Spleen (tissue), 7 donors: ENCODE data around the gene MED25.

Source experiments
- CTCF ChIP-seq, 11 experiments: fragments of 200-600 bp in 7 of 11; fragments of 450-650 bp in 4 of 11; sonication (generic) in 4 of 11; IDR thresholded peaks in 8 of 11; conservative IDR thresholded peaks in 3 of 11; 1 replicate in 7 of 11; 2 replicates in 4 of 11; pipeline versions ENCODE4 v1.4.0 to v1.8.0; 2016 to 2021; ENCODE audit warnings: antibody characterized with exemption in 11 of 11, inconsistent platforms in 4 of 11, mild to moderate bottlenecking in 1 of 11
- POLR2A ChIP-seq, 3 donors: fragments of 450-650 bp; IDR thresholded peaks; one replicate each; pipeline ENCODE4 v1.5.1; 2017; ENCODE audit warnings: antibody characterized with exemption in 3 of 3, mild to moderate bottlenecking in 1 of 3
- donor health status: DM: no; HTN: no; CAD: no; lungs with moderate emphysema.
- donor health status: DM: no; HTN: no; CAD: no.
- donor health status: DM: no; HTN: no; CAD: no.

- TF ChIP-seq POLR2A (IDR thresholded peaks at IDR 0.05): no peak
- no peak for TF ChIP-seq CTCF (IDR thresholded peaks at IDR 0.05 in 8 of 11, conservative IDR thresholded peaks at IDR 0.05 in 3 of 11)
Observed at GRCh38 chr19:49846408-49846807, 28.3 kb downstream of the MED25 start.
